Activated gamma-delta T cell (primary cell): ENCODE results near the gene ARL13B.
"Not testable (repeated sequence)": the region's sequence is repeated elsewhere in the genome, so short reads cannot be mapped to it uniquely, and the experiment has no call there.

Source experiments
- DNase-seq: peaks from one replicate; lab custom pipeline; 2025; lab: John Stamatoyannopoulos, UW

ARL13B gene

DNA sequence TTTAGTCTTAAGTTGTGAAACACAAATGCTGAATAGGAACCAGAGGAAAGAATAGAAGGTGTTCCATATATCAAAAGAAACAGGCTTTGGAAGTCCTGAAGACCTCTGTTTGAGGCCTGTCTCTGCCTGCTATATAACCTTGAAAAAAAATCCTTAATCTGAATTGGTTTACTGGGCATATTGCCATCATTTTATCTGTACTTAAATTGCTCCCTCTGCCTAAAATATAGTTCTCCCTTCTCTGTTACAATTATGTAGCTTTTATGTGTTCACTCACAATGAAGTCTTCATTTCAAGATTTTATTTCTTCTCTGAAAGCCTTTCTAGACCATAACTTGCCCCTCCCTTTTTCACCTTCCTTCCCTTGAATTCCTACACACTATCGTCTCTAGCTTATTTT lies 21.2 kb downstream of the ARL13B start:
- DNase-seq: no peak

DNA sequence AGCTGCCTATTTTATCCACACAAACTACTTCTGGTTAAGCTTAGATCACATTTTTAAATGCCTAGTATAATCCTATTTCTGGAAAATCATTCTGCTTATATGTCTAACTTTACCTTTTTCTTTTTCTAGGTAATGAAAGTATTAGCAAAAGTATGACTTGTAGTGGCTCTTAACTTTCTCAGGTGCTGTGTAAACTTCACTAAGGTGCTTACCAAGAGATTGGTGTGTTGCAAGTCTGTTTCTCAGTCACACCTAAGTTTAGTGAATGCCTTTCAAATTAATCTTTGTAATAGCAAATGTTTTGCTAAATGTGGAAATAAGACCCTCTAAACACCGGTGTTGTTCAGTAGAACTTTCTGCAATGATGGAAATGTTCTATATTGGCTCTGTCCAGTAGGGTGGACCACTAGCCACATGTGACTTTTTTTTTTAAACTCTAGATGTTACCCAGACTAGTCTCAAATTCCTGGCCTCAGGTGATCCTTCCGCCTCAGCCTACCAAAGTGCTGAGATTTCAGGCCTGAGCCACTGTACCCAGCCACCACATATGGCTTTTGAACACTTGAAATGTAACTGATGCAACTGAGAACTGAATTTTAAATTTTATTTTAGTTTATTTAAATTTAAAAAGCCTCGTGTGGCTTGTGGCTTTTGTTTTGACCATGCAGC lies 22.0 kb downstream of the ARL13B start:
- no peak for DNase-seq

DNA sequence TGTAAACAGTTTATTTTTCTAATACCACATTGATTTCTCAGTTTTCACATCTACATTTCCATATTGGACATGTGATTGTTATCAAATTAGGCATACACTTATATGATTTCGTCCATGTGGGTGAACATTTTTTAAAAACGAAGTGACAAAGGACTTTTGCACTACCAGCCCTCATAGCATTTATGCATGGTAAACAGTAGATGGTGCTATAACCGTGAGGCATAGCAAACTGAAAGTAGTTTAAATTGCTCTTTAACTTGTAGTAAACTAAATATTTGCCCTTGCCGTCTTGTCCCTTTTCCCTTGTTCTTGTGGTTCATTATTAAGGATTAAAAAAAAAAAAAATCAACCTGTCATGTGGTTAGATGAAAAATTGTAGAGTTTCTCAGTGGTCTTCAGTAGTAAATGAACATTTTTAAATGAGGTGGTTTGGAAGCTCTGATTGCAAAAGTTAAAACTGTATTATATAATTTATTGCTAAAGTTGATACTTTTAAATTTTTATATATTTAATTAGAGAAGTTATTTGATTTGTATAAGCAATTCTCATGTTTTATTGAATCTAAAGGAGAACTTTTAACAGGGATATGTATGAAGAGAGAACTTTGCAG lies 24.5 kb downstream of the ARL13B start:
- no peak for DNase-seq

GRCh38 chr3:94008253-94008652 lies 28.3 kb downstream of the ARL13B start:
- no peak for DNase-seq

- DNase-seq: no peak
These were observed 29.7 kb downstream of the ARL13B start for GRCh38 chr3:94009608-94010007.

- no peak for DNase-seq
These were observed 31.3 kb downstream of the ARL13B start for GRCh38 chr3:94011233-94011711.

GRCh38 chr3:94012185-94012584 lies 32.2 kb downstream of the ARL13B start:
- DNase-seq: no peak

GRCh38 chr3:94015025-94015424 lies 35.1 kb downstream of the ARL13B start:
- DNase-seq: no peak

DNA sequence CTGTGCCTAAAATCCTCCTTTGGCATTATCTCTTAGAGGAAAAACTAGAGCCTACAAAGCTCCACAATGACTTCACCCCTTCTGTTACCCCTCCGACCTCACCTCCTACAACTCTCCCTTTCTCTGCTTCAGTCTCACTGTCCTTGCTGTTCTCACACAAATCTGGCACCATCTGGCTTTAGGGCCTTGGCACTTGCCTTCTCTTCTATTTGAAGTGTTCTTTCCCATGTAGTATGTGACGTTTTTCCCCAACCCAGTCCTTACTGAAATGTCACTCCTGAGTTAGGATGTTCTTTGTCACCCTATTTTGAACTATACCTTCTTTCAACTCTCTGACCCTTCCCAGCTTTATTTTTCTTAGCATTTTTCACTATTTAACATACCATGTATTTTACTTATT lies 39.7 kb downstream of the ARL13B start:
- DNase-seq: no peak

GRCh38 chr3:94020293-94020692 lies 40.3 kb downstream of the ARL13B start:
- no peak for DNase-seq

- no peak for DNase-seq
These were observed 44.4 kb downstream of the ARL13B start for GRCh38 chr3:94024385-94024784.

DNA sequence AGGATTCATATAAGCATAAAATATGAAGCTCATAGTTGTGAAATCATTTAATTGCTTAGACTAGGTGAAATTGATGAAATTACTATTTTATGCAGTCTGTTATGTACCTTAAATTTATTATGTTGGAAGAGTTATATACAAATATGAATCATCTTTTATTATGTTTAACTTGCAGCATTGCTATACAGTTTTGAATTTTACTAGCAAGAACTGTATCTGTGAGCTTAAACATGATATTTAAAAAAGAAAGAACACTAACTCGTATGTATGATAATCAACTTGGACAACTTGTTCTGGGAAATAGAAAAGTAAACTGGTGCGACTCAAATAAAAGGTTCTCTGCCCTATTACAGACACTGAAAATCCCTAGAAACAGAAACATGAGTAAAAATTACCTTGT lies 46.7 kb downstream of the ARL13B start:
- no peak for DNase-seq

DNA sequence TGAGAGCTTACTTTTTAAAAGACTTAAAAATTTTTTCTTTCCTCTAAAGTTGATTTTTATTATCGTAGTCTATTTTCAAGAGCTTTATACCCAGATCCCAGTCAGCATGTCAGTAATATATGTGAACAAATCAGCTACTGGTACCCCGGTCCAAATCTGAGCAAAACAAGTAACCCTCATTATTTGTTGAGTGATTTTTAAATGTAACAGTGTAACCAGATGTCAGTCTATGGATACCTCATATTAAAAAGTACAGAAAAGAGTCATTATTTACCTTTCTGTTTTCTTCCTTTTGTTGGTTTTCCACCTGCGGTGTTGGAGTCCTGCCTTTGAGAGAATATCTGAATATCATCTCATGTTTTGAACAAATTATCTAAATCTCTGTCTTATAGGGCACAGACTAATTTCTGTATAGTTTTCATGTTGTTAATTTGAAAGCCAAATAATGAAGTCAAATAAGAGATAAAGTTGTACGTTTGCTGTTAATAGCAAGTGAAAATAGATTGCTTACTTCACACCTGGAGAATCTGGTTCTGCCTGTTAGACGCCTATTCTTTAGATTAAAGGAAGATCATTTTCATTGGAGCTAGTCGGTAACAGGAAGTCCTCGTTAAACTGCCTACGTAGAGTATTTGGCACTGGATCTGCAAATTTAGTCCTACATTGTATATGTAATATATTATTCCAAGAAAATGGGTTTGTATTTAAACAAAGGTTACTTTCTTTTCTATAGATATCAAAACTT lies 48.3 kb downstream of the ARL13B start, which contains the start of gene STX19:
STX19 (minus strand) TSS at position 505 of the 745 bp plus-strand sequence. CDS start 13,328 bp downstream, outside the sequence.
- DNase-seq: no peak

DNA sequence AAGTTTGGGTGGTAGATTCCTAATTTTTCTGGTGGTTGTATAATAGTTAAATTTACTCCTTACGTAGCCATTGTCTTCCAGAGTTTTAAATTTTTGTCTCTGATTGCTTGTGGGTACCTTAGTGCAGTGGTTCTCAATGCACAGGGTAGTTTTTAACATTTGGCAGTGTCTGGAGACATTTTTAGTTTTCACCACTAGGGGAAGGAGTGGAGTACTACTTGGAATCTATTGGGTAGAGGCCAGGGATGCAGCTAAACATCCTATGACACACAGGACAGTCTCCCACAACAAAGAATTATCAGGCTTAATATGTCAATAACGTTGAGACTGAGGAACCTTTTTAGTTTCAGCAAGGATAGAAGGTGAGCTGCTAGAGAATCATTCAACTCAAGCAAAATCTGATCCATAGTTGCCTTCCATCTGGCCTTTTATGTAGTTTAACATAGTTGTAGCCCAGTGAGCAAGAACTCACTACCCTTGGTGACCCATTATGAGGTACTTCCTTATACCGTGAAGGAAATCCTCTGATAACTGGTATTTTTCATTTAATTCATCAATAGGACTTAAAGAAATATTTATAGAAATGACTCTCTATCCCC lies 57.1 kb downstream of the ARL13B start:
- DNase-seq: no peak

- DNase-seq: no peak
These were observed 63.3 kb downstream of the ARL13B start for GRCh38 chr3:94043285-94043684.

DNA sequence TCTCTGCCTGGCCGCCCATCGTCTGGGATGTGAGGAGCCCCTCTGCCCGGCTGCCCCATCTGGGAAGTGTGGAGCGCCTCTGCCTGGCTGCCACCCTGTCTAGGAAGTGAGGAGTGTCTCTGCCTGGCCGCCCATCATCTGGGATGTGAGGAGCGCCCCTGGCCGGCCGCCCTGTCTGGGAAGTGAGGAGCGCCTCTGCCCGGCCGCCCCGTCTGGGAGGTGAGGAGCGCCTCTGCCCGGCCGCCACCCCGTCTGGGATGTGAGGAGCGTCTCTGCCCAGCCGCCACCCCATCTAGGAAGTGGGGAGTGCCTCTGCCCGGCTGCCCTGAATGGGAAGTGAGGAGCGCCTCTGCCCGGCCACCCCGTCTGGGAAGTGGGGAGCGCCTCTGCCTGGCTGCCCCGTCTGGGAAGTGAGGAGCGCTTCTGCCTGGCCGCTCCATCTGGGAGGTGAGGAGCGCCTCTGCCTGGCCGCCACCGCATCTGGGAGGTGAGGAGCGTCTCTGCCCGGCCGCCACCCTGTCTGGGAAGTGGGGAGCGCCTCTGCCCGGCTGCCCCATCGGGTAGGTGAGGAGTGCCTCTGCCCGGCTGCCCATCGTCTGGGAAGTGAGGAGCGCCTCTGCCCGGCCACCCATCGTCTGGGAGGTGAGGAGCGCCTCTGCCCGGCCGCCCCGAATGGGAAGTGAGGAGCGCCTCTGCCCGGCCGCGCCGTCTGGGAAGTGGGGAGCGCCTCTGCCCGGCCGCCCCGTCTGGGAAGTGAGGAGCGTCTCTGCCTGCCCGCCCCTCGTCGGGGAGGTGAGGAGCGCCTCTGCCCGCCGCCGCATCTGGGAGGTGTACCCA lies 64.4 kb downstream of the ARL13B start:
- DNase-seq: not testable (repeated sequence)

- no peak for DNase-seq
These were observed 66.6 kb downstream of the ARL13B start for GRCh38 chr3:94046533-94046932.

GRCh38 chr3:94049267-94049666 lies 69.3 kb downstream of the ARL13B start:
- no peak for DNase-seq

- no peak for DNase-seq
These were observed 70.6 kb downstream of the ARL13B start for GRCh38 chr3:94050546-94050945.

DNA sequence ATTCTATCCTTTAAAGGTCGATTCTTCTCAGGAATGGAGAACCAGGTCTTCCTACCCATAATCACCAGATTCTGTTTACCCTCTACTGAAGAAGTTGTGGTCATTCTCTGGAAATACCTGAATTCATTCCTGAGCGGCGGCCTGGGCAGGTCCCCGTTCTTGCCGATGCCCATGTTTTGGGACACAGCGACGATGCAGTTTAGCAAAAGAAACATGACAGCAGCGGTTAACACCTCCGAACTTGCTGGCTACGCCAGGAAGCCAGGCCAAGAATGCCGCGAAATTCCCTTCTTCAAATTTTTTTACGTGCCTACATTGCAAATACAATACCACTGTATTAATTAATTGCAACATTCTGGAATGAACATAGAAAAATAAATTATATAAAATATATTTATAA lies 81.3 kb downstream of the ARL13B start:
- DNase-seq: no peak
